Breast epithelium (tissue), 3 donors: ENCODE measurements around the gene CLEC12A.

ENCODE experiments used
- POLR2A ChIP-seq: fragments of 450-650 bp; IDR thresholded peaks from one replicate; pipeline ENCODE4 v1.6.1; 2016; ENCODE audit warnings: antibody characterized with exemption, mild to moderate bottlenecking, moderate library complexity
- TF ChIP-seq, protein P1 (sequence below), 3 donors: fragments of 450-650 bp; IDR thresholded peaks; one replicate each; pipeline ENCODE4 v1.5.1; 2016 to 2017; ENCODE audit warnings: antibody characterized with exemption in 3 of 3, mild to moderate bottlenecking in 3 of 3, moderate library complexity in 3 of 3

DNA sequence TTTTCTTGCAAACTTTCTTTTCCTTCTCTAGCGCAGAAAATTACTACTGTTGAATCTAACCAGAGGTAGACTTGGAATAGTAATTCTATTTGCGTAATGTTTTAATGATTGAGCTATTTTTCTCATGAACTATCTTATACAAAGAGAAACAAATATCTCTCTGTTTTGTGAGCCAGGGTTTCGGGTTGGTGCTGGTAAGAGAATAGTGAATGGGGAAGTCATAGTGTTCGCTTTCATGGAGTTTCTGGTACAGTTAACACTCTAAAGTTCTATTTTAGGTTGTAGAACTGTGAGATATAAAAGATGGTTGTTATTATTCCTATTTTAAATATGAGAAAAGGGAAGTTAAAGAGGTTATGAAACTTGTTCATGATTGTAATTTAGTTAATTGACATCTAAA, 21.1 kb downstream of the CLEC12A start:
- TF ChIP-seq, protein P1, sequence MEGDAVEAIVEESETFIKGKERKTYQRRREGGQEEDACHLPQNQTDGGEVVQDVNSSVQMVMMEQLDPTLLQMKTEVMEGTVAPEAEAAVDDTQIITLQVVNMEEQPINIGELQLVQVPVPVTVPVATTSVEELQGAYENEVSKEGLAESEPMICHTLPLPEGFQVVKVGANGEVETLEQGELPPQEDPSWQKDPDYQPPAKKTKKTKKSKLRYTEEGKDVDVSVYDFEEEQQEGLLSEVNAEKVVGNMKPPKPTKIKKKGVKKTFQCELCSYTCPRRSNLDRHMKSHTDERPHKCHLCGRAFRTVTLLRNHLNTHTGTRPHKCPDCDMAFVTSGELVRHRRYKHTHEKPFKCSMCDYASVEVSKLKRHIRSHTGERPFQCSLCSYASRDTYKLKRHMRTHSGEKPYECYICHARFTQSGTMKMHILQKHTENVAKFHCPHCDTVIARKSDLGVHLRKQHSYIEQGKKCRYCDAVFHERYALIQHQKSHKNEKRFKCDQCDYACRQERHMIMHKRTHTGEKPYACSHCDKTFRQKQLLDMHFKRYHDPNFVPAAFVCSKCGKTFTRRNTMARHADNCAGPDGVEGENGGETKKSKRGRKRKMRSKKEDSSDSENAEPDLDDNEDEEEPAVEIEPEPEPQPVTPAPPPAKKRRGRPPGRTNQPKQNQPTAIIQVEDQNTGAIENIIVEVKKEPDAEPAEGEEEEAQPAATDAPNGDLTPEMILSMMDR (IDR thresholded peaks at IDR 0.05): no peak
- TF ChIP-seq POLR2A: no peak
